HG03575 (cell line): ENCODE measurements around the gene MAP4.
"Not testable (repeated sequence)": the region's sequence is repeated elsewhere in the genome, so short reads cannot be mapped to it uniquely, and the experiment has no call there.

Experiments
- ATAC-seq: cut with Tn5 transposase; IDR thresholded peaks from one replicate; pipeline ENCODE4 v1.9.1; 2021; ENCODE audit not compliant: unreplicated experiment, insufficient number of reproducible peaks, low FRiP score; ENCODE audit errors: extremely low read depth

MAP4 gene

DNA sequence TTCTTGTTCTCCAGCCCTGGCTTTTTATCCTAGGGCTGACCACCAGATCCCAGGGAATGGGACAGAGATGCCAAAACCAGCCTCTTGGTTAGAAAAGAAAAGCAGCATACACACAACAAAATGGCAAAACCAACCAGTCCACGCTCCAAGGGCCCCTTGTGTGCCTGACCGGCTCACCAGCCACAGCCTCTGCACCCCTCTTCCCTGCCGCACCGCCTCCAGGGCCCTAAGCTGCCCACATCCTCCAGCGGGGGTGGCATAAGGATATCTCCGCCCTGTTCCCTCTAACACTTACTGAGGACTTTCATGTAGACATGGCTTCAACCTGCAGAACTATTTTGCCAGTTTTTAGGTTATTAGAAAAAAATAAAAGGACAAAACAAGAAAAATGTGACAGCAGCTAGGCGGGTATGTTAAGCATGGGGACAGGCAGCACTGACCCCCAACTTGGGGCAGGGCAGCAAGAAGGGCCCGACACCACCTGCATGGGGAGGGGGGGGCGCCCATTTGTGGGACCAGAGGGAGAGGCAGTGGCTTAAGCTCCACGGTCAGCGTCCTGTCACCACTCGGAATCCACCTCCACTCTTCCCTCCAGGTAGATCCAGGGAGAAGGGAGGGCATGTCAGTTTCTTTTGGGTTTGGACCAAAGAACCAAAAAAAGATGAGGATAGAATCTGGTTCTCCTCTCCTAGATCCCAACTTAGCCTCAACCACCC, 164.2 kb downstream of the MAP4 start:
- ATAC-seq, result no peak

DNA sequence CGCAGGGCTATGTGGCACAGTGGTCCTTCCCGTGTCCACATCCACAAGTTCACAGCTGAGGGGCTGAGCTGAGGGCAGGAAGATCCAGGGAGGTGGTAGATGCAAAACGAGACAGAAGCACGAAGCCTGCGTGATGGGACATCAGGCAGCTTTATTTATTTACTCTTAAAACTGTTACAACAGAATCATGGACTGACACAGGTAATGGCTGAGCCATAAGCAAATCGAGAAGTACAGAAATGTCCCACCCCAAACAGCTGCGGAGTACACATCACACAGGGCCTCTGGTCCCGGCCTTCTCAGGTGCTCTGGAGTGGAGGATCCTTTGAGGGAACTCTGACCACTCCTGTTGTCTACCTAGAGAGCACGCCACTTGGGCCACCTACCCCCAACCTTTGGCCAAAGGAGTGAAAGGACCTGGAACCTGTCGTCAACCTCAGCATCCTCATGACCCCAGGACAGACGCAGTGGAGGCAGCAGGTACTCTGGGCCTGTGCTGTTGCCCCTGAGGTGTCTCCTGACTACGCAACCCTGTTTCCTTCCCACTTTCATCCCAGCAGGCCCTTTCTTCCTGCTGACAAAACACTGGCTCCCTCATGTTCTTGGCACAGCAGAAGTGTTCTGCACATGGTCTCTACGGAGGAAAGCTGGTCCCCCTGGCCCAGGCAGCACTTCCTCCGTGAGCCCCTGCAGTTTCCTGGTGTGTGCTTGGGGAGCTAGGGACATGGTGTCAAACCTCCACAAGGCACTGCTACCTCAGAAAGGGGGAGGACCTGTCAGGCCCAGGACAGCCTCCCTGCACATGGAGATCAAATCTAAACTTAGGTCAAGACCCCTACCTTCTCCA, 165.4 kb downstream of the MAP4 start:
- no peak for ATAC-seq

DNA sequence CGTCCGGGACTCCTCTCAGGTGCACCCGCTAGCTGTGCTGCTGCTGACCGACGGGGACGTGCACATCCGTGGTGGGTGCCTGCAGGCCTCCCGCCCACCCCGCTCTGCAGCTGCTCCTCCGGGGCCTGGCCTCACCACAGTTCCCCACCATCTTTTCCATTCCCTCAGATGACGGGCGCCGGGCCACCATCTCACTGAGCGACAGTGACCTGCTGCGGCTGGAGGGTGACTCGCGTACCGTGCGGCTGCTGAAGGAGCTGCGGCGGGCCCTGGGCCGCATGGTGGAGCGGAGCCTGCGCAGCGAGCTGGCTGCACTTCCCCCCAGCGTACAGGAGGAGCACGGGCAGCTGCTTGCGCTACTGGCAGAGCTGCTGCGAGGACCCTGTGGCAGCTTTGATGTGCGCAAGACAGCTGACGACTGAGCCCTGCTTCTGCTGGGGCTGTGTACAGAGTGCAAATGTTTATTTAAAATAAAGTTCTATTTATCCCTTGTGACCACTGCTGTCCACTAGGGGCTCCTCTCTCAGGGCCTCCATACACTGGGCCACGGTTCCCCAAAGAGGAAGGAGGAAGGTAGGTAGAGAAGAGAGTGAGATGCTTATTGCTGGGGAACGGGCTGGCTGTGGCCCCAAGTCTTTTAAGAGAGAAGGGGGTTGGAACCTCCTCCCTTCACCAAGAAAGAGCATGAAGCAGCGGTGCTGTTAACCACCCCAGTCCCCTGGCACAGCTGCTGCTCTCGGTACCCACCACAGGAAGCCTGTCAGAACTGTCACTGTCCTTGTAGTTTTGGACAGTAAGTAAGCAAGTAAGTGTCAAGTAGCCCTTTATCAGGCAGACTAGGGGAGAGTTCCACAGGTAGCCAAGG, 166.3 kb downstream of the MAP4 start:
- ATAC-seq, result no peak

DNA sequence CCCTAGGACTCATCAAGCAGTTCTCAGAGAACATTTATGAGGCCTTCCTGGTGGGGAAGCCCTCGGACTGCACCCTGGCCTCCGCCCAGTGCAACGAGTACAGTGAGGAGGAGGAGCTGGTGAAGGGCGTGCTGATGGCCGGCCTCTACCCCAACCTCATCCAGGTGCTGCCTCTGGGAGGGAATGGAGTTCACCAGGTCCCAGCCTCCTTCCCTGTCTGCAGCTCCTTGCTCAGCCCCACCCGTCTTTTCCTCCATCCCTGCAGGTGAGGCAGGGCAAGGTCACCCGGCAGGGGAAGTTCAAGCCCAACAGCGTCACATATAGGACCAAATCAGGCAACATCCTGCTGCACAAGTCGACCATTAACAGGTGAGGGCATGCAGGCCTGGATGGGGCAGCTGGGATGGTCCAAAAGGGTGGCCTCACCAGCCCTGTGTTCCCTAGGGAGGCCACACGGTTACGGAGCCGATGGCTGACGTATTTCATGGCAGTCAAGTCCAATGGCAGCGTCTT, 167.0 kb downstream of the MAP4 start:
- ATAC-seq, result no peak

DNA sequence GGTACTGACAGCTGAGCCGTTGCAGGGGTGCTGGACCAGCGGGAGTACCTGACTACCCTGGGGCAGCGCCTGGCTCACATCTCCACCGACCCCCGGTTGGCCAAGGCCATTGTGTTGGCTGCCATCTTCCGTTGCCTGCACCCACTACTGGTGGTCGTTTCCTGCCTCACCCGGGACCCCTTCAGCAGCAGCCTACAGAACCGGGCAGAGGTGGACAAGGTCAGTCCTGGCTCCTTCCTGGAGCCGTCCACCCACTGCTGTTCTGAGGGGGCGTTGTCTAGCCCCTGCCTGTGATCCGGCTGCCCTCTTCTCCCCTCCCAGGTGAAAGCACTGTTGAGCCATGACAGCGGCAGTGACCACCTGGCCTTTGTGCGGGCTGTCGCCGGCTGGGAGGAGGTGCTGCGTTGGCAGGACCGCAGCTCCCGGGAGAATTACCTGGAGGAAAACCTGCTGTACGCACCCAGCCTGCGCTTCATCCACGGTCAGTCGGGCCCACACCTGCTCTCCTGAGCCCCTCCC, 167.6 kb downstream of the MAP4 start:
- no peak for ATAC-seq

DNA sequence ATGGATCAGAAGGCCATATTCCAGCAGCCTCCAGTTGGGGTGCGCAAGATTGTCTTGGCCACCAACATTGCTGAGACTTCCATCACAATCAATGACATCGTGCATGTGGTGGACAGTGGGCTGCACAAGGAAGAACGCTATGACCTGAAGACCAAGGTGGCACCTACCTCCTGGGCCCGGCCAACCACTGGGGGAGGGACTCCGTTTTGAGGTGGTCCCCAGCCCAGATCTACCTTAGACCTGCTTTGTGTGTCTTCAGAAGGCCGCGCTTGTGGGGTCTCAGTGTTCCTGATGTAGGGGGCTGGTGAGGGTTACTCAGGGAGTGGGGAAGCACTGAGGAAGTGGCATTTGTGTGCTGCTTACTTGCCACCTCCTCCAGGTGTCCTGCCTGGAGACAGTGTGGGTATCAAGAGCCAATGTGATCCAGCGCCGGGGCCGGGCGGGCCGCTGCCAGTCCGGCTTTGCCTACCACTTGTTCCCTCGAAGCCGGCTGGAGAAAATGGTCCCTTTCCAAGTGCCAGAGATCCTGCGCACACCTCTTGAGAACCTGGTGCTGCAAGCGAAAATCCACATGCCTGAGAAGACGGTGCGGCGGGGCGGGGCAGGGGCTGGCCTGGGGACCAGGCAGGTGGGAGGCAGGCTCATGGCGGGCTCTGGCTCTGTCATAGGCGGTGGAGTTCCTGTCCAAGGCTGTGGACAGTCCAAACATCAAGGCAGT, 168.3 kb downstream of the MAP4 start:
- ATAC-seq, result no peak

DNA sequence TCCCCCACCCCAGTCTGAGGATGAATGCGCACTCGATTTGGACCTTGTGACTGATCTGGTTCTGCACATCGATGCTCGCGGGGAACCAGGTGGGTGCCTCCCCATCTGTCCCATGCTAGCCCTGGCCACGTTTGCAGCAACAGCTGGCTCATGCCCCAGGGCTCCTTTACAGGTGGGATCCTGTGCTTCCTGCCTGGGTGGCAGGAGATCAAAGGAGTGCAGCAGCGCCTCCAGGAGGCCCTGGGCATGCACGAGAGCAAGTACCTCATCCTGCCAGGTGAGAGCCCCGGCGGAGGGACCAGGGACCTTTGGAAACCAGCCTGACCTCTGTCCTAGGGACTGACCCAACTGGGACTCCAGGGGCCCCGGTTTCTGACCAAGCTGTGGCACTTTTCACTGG, 169.0 kb downstream of the MAP4 start:
- ATAC-seq, result no peak

DNA sequence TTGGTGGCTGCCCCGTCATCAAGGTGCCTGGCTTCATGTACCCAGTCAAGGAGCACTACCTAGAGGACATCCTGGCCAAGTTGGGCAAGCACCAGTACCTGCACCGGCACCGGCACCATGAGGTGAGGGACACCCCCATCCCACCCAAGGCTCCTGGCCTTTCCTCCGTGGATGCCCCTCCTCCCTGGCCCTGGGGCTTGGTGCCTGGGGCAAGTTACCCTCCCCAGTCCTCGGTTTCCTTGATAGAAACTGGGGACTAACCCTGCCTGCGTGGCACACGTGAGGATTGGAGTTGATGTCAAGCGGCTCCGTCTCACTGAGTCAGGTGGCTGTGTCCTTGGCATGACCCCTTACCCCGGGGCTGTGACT, 169.4 kb downstream of the MAP4 start:
- no peak for ATAC-seq

DNA sequence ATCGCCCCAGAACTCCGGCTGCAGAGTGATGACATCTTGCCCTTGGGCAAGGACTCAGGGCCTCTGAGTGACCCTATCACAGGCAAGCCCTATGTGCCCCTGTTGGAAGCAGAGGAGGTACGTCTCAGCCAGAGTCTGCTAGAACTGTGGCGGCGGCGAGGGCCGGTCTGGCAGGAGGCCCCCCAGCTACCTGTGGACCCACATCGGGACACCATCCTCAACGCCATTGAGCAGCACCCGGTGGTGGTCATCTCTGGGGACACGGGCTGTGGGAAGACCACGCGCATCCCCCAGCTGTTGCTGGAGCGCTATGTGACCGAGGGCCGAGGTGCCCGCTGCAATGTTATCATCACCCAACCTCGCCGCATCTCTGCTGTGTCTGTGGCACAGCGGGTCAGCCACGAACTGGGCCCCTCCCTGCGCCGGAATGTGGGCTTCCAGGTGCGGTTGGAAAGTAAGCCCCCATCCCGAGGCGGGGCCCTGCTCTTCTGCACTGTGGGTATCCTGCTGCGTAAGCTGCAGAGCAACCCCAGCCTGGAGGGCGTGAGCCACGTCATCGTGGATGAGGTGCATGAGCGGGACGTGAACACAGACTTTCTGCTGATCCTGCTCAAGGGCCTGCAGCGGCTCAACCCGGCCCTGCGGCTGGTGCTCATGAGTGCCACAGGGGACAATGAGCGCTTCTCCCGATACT, 169.9 kb downstream of the MAP4 start:
- ATAC-seq, result no peak

DNA sequence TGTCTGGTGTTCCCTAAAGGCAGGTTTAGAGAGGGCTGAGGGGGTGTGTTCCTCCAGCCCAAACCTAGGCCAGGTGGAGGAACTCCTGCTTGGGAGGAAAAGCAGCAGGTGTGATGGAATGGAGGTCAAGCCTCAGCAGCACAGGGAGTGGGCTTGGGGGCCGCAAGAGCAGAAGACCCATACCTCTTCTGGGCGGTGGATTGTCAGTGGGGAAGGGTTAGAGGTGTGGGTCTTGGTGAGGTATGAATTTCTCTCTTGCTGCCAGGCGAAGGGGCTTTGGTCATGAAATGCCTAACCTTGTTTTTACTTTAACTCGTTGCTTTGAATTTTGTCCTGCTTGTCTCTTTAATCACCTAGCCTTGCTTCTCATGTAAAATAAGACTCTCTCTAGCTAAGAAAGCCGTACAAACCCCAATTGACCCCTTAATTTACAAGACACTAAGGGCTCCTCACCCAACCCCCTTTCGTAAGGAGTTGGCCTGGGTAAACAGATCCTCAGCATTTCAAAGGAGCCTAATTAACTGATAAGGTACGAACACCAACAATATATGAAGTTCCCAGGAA, 174.3 kb downstream of the MAP4 start:
- ATAC-seq, result no peak

DNA sequence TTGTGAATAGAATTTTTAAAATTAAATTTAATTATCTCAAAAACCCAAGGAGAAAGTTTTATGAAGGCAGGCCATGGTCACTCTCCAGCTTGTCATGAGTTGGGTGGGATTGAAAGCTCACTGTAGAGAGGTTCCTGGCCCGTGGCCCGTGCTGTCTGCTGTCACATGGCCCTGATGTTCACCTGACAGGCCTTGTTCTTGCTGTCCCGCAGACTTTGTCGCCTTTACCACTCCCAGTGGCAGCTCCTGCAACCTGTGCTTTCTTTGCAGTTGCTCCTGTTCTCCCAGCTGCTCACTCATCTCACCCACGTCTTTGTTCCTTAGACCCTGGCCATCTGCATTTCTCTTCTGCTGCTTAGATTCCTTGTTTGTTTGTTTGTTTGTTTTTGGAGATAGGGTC, 177.7 kb downstream of the MAP4 start:
- ATAC-seq, result no peak

DNA sequence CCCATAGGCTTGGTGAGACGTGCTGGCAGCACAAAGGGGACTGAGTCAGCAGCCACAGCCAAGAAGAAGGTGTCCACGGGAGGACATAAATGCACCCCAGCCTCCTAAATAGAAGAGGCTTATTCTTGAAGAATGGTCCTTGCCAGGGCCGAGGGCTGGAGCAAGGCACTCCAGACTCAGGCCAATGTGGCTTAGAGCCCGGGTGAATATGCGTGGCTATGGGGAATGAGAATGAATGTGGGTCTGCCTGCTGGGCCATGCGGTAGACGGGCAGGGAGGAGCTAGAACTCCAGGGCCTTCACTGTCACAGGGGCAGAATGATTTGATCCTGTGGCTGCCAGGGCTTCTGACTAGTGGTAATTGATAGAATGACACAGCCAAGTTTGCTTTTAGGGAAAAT, 179.2 kb downstream of the MAP4 start:
- ATAC-seq, result no peak

DNA sequence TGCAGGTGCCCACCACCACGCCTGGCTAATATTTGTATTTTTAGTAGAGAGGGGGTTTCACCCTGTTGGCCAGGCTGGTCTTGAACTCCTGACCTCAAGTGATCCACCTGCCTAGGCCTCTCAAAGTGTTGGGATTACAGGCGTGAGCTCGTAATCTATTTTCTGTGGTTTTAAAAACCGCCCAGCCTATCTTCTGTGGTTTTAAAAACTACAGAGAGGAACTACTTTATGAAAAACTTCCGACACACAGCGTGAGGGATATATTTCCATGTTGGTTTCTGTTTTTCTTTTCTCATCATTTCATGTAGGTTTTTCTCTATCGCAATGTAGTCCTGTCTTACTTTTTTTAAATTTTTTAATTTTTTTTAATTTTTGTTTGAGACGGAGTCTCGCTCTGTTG, 186.7 kb downstream of the MAP4 start:
- not testable (repeated sequence) for ATAC-seq

DNA sequence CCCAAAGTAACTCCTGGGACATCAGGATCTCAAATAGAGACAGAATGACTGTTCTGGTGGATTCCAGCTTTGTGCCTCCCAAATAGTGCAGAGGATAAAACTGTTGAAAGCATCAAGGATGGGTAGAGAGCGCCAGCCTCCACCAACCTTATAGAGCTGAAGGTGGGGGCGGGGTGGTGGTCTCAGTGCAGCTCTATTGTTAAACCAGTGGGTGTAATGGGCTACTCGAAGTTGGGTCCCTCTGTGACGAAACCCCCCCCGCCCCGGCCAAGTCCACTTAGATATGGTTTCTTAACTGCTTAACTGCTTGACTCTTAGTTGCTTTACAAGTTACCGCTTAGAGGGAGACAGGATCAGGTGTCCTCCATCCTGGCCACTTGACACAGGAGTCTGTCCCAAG, 190.6 kb downstream of the MAP4 start:
- ATAC-seq, result no peak

DNA sequence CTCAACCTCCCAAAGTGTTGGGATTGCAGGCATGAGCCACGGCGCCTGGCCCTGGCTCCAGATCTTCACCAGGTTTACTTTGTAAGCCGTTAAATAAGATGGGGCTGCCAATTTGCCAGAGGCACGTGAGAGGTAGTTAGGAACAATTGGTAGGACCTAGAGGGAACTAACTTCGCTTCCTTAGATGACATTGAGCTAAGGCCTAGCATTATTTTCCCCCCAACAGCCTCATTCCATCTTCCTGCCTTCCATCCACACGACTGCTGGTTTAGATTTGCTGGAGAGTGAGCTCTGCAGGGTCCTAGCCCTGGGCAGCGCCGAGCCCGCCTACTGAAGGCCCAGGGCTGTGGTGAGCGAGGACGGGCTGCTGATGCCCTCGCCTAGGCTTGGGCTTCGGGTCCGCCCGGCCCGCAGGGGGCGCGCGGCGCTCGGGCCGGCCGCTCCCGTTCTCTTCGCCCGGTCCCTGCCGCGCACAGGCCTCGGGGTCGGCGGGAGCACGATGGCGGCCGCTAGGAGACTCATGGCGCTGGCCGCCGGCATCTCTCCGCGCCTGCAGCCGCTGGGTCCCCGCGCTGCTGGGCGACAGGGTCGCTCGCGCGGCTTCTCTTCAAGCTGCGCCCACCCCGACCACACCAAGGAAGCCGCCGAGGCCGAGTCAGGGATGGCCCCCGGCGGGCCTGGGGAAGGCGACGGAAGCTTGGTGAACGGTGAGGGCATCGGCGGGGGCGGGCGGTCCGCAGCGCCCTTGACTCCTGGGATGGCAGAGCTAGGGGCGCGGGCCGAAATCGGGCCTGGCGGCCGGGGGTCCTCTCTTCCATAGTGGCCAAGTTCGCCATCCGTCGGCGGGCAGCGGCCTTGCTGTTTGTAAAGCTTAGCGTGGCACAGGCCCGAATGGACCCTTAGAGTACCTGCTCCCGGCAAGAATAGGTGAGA, 191.4 kb downstream of the MAP4 start:
- ATAC-seq, result no peak

DNA sequence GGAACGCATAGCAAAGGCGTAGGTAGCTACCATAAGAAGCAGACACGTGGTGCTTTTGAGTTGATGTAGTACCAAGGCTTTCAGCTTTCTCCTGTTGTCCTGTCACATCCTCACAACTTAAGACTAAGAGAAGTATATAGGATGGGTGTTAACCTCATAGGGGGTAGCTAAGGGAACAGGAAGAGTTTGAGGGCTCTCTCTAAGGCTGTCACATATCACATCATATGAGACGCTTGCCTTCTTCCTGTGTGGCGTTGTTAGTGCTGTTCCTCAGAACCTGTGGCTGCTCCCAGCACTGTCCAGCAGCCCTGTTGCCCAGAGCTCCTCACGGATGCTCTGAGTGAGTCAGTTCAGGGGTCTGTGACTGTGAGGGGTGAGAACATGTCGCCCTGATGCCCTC, 198.6 kb downstream of the MAP4 start:
- ATAC-seq, result no peak
